A549 (cell line): ENCODE data around the gene ESYT1. TPM values are rescaled to one million over a fixed set of nuclear protein-coding genes. Genes with fewer than 3 reads are reported as not detected.
A peak's percentile ranks its signal among the peaks of the same experiment; 100 is the strongest.

ENCODE experiments used
- ATAC-seq, 2 experiments: fragments of 200-7000 bp in 1 of 2; fragments of >200 bp in 1 of 2; cut with Nextera tagmentation in 1 of 2; cut with Tn5 transposase in 1 of 2; 3 replicates each; pipeline versions ENCODE4 v1.8.0 to v1.9.1; 2018 to 2020; ENCODE audit warnings: mild to moderate bottlenecking in 1 of 2, moderate library complexity in 1 of 2
- CTCF ChIA-PET: fragments of 300-600 bp; sonication (Branson Sonifier 250); formaldehyde crosslinking; extraction: SDS; loops from one replicate; lab custom pipeline; 2021; ENCODE audit warnings: antibody characterized with exemption, inconsistent platforms; lab: Yijun Ruan, JAX
- POLR2A ChIA-PET: fragments of 350-600 bp; formaldehyde crosslinking; extraction: SDS; loops from one replicate; lab custom pipeline; 2021; ENCODE audit warnings: antibody characterized with exemption, inconsistent platforms; lab: Yijun Ruan, JAX
- DNase-seq, 2 experiments: peaks; one replicate each; pipeline versions ENCODE4 v3.0.0 to v3.0.0-alpha.2; 2011 to 2016; ENCODE audit warnings: low read depth in 1 of 2, low spot score in 1 of 2
- FAIRE-seq: peaks from 2 replicates; lab custom pipeline; 2011; peaks lifted over from hg19 to GRCh38; lab: Jason Lieb, UNC
- H3K27ac ChIP-seq, 2 experiments: fragments of >200 bp; sonication (Bioruptor Twin); formaldehyde crosslinking; 3 replicates each; pipeline ENCODE4 v1.5.1; 2016 to 2017
- H3K4me1 ChIP-seq: fragments of >200 bp; sonication (Bioruptor Twin); formaldehyde crosslinking; 3 replicates; pipeline ENCODE4 v1.6.1; 2016
- H3K4me2 ChIP-seq: fragments of >200 bp; sonication (Bioruptor Twin); formaldehyde crosslinking; 3 replicates; pipeline ENCODE4 v1.6.1; 2016
- H3K4me3 ChIP-seq: fragments of >200 bp; sonication (Bioruptor Twin); formaldehyde crosslinking; 3 replicates; pipeline ENCODE4 v1.5.1; 2016
- H3K9me3 ChIP-seq: fragments of >200 bp; sonication (Bioruptor Twin); formaldehyde crosslinking; 3 replicates; pipeline ENCODE4 v1.6.1; 2016
- BCL3 ChIP-seq: fragments of >200 bp; sonication (Bioruptor Twin); formaldehyde crosslinking; IDR thresholded peaks from 3 replicates; pipeline ENCODE4 v1.6.1; 2016
- BHLHE40 ChIP-seq: IDR thresholded peaks from 2 replicates; pipeline ENCODE4 v1.6.1; 2012; ENCODE audit warnings: low read depth, low read length, inconsistent platforms
- CTCF ChIP-seq: fragments of >200 bp; sonication (Bioruptor Twin); formaldehyde crosslinking; IDR thresholded peaks from 3 replicates; pipeline ENCODE4 v1.5.1; 2016
- EHF ChIP-seq: fragments of 250-450 bp; sonication (Bioruptor Pico); IDR thresholded peaks from 2 replicates; pipeline ENCODE4 v1.5.0; 2020; ENCODE audit warnings: mild to moderate bottlenecking
- GATA3 ChIP-seq: IDR thresholded peaks from 2 replicates; pipeline ENCODE4 v1.6.1; 2012; ENCODE audit warnings: borderline replicate concordance
- HEYL ChIP-seq: fragments of 250-450 bp; sonication (Bioruptor Pico); IDR thresholded peaks from 2 replicates; pipeline ENCODE4 v1.8.0; 2021; ENCODE audit warnings: mild to moderate bottlenecking, moderate library complexity
- HMGXB4 ChIP-seq: fragments of 250-450 bp; sonication (Bioruptor Pico); IDR thresholded peaks from 2 replicates; pipeline ENCODE4 v1.5.0; 2021; ENCODE audit warnings: mild to moderate bottlenecking, moderate library complexity, borderline replicate concordance
- KDM5A ChIP-seq: fragments of 200-600 bp; sonication (generic); IDR thresholded peaks from 2 replicates; pipeline ENCODE4 v1.6.1; 2016; ENCODE audit warnings: antibody characterized with exemption, mild to moderate bottlenecking
- MAZ ChIP-seq: fragments of 150-350 bp; IDR thresholded peaks from 2 replicates; pipeline ENCODE4 v1.6.1; 2014; ENCODE audit warnings: antibody characterized with exemption, low read depth, low read length, borderline replicate concordance
- NR3C1 ChIP-seq: fragments of >200 bp; sonication (Bioruptor Twin); formaldehyde crosslinking; IDR thresholded peaks from 3 replicates; pipeline ENCODE4 v1.6.1; 2017
- PBX3 ChIP-seq: IDR thresholded peaks from 2 replicates; pipeline ENCODE4 v1.6.1; 2012
- POLR2A ChIP-seq: IDR thresholded peaks from 2 replicates; pipeline ENCODE4 v1.6.1; 2012; ENCODE audit warnings: mild to moderate bottlenecking, low read length
- RAD21 ChIP-seq, 2 experiments: fragments of >200 bp in 1 of 2; sonication (Bioruptor Twin) in 1 of 2; formaldehyde crosslinking in 1 of 2; IDR thresholded peaks in 1 of 2; conservative IDR thresholded peaks in 1 of 2; 2 replicates in 1 of 2; 3 replicates in 1 of 2; pipeline ENCODE4 v1.6.1; 2012 to 2018; ENCODE audit warnings: inconsistent platforms in 1 of 2
- REST ChIP-seq: fragments of 200-600 bp; sonication (generic); IDR thresholded peaks from 2 replicates; pipeline ENCODE4 v1.6.1; 2016; ENCODE audit warnings: antibody characterized with exemption, mild to moderate bottlenecking, moderate library complexity
- USF2 ChIP-seq: fragments of 450-650 bp; IDR thresholded peaks from 2 replicates; pipeline ENCODE4 v1.6.1; 2014; ENCODE audit warnings: antibody characterized with exemption
- ZC3H11A ChIP-seq: fragments of 450-650 bp; IDR thresholded peaks from 2 replicates; pipeline ENCODE4 v1.6.1; 2014; ENCODE audit warnings: antibody characterized with exemption, mild to moderate bottlenecking
- WGBS: methylation state at CpG from one replicate; pipeline ENCODE4 v1.1.6; 2017; ENCODE audit errors: missing lambda C conversion rate; 5-methylcytosine and 5-hydroxymethylcytosine counted together
- polyA plus RNA-seq, 4 experiments: library from polyadenylated mRNA; depleted of rRNA in 3 of 4; stranded (reverse); fragments of >200 nt; fragmentation: RNase III in 1 of 4; extraction: RNeasy Plus Mini Kit Qiagen cat#74134 plus additional on column Dnase treatment in 1 of 4; gene quantifications; 2 replicates in 3 of 4; 3 replicates in 1 of 4; pipeline ENCODE4 v1.2.3, GENCODE V29; 2011 to 2017

The ESYT1 gene
- polyA plus RNA-seq, 2 of the 4 experiments (the other 2 are of a cell fraction) = 54.2 to 72.4 TPM

- ATAC-seq = 0 out of 6 replicates have a peak, but pooled peaks of 1 of the 2 experiments have one; percentile 19
- H3K4me1 ChIP-seq = no peaks in the 10 kb centered on the region
- WGBS = 92% methylated on average over 18 of the region's 19 CpGs
- no peak overlapping the region for H3K4me3 ChIP-seq
- TF ChIP-seq POLR2A (no peak), BHLHE40 (no peak), USF2 (no peak), KDM5A (no peak), NR3C1 (no peak), CTCF (no peak), RAD21 (conservative IDR thresholded peaks at IDR 0.05 in 1 of 2, IDR thresholded peaks at IDR 0.05 in 1 of 2) (no peak), GATA3 (no peak), HMGXB4 (no peak), EHF (CRISPR knock-in tag) (no peak), HEYL (CRISPR knock-in tag) (no peak), PBX3 (no peak), ZC3H11A (no peak), MAZ (no peak), REST (no peak), BCL3 (no peak)
- POLR2A ChIA-PET = interaction anchor here (0.7 to 1.4 kb wide), 4 partner anchors 10 to 47 kb away, joined by 3 to 5 read pairs (median 4); partner anchors contain the start of genes ESYT1, MYL6B and SMARCC2
- CTCF ChIA-PET = interaction anchor here (0.8 to 3.8 kb wide), 7 partner anchors 9 to 63 kb away, joined by 3 to 15 read pairs (median 4); partner anchors contain the start of genes MYL6B and SMARCC2
- H3K9me3 ChIP-seq = no peaks in the 10 kb centered on the region
- FAIRE-seq = no peak
- H3K4me2 ChIP-seq = no peak overlapping the region
- H3K27ac ChIP-seq = no peak overlapping the region
- DNase-seq = no peak
Measured at GRCh38 chr12:56141946-56142784, 14.1 kb downstream of the ESYT1 start.
